ENCODE data around the gene TMC8.
"Not testable (repeated sequence)": the region's sequence is repeated elsewhere in the genome, so short reads cannot be mapped to it uniquely, and the experiment has no call there.

Gene TMC8

DNA sequence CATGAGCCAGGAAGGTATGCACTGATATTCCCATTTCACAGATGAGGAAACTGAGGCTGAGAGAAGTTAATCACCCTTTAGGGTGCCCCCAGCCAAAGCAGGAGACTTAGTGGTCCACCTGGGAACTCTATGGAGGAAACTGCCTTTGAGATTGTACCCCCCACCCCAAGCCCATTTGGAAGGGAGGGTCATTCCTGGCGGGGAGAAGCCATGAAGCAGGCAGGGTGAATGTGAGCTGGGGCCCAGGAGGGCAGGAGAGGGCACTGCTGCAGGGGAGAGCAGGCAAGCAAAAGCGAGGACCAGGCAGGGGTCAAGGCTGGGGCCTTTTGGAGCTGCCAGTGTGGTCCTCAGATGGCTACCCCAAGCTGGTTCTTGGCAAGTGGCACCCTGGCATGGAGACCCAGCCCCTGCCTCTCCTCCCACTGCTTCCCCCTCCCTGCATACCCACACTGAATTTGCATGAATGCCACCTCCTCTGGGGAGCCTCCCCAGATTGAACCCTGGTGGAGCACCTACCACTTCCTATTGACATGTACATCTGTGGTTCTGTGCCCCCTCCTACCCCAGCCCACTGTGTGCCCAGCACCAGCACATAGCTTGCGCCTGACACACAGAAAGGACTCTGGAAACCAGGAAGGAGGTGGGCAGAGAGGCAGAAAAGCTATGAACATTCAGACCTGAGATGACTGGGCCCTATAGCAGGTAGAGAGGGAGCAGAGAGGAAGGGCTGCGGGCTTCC, 1.1 kb upstream of the TMC8 start:
- no peak for DNase-seq
- intact Hi-C loops (cut with DNase I) = loop anchor here (5.0 kb wide), 1 partner anchor 43 kb away; no protein-coding TSS in a partner anchor

GRCh38 chr17:78130090-78130436, 508 bp upstream of the TMC8 start:
- DNase-seq = no peak

GRCh38 chr17:78131172-78132083, 857 bp downstream of the TMC8 start:
- intact Hi-C loops (cut with DNase I) = no loop called here
- peak; percentile 54 to 91 (median 76) for DNase-seq

More at GRCh38 chr17:78130090-78130436, 508 bp upstream of the TMC8 start:
- intact Hi-C loops (cut with DNase I) = no loop called here

DNA sequence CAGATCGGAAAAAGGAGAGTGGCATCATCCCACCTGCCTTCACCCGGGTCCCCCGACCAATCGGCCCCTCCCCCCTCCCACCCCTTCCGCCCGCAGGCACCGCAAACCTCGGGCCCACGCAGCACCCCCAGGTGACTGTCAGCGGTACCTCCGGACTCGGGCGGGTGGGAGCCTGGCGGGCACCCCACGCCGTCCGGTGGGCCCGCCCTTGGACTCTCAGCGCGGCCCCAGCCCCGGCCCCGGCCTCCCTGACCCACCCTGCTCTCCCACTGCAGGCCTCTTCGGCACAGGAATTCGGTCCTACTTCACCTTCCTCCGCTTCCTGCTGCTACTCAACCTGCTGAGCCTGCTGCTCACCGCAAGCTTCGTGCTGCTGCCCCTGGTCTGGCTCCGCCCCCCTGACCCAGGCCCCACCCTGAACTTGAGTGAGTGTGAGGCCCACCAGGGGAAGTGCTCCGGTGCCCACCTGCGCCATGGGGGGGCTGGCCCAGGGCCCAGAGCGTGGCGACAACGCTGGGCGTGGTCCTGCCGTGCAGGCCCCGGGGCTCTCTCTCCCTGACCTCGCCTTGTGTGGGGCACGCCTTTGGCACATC, 1.6 kb downstream of the TMC8 start:
- DNase-seq = peak in 2 of 42 donors; percentile 33 to 47
- intact Hi-C loops (cut with DNase I) = no loop called here

GRCh38 chr17:78132767-78133178, 2.2 kb downstream of the TMC8 start:
- intact Hi-C loops (cut with DNase I) = no loop called here
- peak in 6 of 42 donors; percentile 28 to 66 (median 54) for DNase-seq

DNA sequence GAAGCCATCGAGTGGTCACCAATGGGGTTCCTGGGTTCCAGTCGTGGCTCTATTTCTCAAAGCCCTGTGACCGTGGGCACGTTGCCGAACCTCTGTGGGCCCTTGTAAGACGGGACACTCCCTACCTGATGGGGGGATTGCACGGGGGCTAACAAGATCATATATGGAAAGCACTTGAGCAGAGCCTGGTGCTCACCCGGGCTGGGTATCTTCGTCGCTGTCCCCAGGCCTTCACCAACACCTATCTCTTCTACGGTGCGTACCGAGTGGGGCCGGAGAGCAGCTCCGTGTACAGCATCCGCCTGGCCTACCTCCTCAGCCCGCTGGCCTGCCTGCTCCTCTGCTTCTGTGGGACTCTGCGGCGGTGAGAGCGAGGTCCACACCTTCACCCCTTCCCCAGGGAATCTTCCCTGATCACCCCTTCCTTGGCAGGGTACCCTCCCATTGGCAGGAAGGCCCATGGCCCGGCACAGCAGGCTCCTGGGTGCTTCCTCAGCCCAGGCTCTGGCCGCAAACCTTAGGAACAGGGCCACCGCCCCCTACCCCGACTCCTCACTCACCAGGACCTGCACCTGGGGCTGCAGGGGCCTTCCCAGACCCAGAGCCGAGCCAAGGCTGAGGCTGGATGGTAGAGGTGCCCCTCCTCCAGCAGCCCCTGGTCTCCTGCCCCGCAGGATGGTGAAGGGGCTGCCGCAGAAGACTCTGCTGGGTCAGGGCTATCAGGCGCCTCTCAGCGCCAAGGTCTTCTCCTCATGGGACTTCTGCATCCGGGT, 2.8 kb downstream of the TMC8 start:
- no peak for DNase-seq
- intact Hi-C loops (cut with DNase I) = no loop called here

GRCh38 chr17:78133971-78134898, 3.7 kb downstream of the TMC8 start:
- intact Hi-C loops (cut with DNase I) = no loop called here

GRCh38 chr17:78134899-78135385, 4.4 kb downstream of the TMC8 start:
- no peak for DNase-seq
- intact Hi-C loops (cut with DNase I) = no loop called here

More at GRCh38 chr17:78133971-78134898, 3.7 kb downstream of the TMC8 start:
- DNase-seq = peak in 30 of 42 donors; percentile 47 to 87 (median 60)

DNA sequence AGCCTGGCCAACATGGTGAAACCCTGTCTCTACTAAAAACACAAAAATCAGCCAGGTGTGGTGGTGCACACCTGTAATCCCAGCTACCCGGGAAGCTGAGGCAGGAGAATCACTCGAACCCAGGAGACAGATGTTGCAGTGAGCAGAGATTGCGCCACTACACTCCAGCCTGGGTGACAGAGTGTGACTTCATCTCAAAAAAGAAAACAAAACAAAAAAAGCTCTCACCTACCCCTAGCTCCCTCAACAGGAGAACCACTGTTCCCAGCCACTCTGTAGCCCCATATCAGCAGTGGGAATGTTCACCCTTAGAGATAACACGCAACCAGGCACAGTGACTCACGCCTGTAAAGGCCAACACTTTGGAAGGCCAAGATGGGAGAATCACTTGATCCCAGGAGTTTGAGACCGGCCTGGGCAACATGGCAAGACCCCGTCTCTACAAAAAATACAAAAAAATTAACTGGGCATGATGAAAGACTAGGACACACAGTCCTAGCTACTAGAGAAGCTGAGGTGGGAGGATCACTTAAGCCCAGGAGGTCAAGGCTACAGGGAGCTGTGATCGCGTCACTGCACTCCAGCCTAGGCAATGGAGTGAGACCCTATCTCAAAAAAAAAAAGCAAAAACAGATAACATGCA, 5.4 kb downstream of the TMC8 start:
- DNase-seq = no peak
- intact Hi-C loops (cut with DNase I) = no loop called here

- intact Hi-C loops (cut with DNase I) = no loop called here
- peak in 1 of 42 donors; percentile 37 for DNase-seq
Measured at GRCh38 chr17:78137392-78138203, 7.0 kb downstream of the TMC8 start.

GRCh38 chr17:78138204-78139060, 7.9 kb downstream of the TMC8 start:
- DNase-seq = no peak
- intact Hi-C loops (cut with DNase I) = no loop called here

GRCh38 chr17:78139861-78140168, 9.2 kb downstream of the TMC8 start:
- intact Hi-C loops (cut with DNase I); DNase-seq: not testable (repeated sequence)

DNA sequence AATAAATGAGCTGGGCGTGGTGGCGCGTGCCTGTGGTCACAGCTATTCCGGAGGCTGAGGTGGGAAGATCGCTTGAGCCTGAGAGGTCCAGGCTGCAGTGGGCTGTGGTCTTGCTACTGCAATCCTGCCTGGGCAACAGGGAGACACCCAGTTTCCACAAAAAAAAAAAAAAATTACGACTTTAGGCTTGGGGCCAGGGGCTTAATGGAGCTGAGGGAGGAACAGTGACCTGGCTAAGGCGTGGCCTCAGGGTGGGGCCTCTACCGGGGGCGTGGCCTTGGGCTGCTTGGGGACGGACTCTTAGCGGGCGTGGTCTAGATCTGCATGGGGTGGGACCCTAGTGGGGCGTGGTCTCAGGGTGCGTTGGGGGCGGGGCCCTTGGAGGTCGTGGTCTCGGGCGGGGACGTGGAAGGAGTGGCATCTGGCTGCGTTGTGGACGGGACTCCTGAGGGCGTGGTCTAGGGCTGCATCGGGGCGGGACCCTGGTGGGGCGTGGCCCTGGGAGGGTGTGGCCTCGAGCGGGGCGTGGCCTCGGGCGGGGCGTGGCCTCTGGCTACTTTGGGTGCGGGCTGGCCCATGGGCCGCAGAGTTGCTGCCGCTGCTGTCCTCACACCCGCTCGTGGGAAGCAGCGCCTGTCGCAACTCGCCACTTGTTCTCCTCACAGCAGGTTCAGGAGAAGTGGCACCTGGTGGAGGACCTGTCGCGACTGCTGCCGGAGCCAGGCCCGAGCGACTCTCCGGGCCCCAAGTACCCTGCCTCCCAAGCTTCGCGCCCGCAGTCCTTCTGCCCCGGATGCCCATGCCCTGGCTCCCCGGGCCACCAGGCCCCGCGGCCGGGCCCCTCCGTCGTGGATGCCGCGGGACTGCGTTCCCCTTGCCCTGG, 9.8 kb downstream of the TMC8 start:
- DNase-seq = peak in 33 of 42 donors; percentile 33 to 75 (median 52)
- intact Hi-C loops (cut with DNase I) = no loop called here

DNA sequence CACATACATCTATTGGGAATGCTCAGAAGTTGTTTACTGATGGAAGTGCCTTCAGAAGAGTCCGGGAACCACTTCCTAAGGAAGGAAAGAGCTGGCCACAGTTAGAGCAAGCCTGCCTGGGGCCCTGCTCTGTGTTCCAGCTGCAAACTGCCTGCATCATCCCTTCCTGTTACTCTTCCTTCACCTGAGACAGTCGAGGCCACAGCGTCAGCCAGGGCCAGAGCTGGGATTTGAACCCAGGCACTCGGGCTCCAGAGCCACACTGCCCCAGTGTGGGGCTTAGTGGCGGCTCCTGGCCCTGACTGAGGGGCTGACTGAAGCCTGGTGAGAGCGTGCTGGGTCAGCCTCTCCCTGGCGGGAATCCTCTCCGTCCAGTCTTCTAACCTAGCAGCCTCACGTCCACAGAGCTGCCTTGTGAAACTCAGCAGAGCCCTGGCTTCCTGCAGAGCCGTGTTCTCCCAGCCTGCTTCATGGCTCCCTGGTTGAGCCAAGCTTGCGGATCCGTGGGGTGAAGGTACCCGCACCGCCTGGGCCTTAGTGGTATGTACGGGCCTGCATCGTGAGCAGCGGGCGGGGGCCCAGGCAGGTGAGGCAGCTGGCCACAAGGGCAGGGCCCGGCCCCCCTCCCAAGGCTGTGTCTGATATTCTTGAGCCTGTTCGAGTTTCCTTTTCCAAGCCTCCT, 11.0 kb downstream of the TMC8 start:
- intact Hi-C loops (cut with DNase I) = no loop called here
- no peak for DNase-seq
